ENCODE measurements around the gene ID2.
A peak's percentile ranks its signal among the peaks of the same experiment; 100 is the strongest.

The ID2 gene

GRCh38 chr2:8684540-8684877, 2.7 kb downstream of the ID2 start:
- H3K27me3 Mint-ChIP-seq (ENCODE audit: low read depth, poor library complexity): peaks cover 18% of the 10 kb centered on the region
- H3K4me1 Mint-ChIP-seq: peaks cover 31% of the 10 kb centered on the region
- H3K27ac Mint-ChIP-seq: peak overlapping the region; percentile 71
- TF ChIP-seq, protein P1, sequence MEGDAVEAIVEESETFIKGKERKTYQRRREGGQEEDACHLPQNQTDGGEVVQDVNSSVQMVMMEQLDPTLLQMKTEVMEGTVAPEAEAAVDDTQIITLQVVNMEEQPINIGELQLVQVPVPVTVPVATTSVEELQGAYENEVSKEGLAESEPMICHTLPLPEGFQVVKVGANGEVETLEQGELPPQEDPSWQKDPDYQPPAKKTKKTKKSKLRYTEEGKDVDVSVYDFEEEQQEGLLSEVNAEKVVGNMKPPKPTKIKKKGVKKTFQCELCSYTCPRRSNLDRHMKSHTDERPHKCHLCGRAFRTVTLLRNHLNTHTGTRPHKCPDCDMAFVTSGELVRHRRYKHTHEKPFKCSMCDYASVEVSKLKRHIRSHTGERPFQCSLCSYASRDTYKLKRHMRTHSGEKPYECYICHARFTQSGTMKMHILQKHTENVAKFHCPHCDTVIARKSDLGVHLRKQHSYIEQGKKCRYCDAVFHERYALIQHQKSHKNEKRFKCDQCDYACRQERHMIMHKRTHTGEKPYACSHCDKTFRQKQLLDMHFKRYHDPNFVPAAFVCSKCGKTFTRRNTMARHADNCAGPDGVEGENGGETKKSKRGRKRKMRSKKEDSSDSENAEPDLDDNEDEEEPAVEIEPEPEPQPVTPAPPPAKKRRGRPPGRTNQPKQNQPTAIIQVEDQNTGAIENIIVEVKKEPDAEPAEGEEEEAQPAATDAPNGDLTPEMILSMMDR (IDR thresholded peaks at IDR 0.05): no peak
- peak; percentile 22 for DNase-seq
- no peaks in the 10 kb centered on the region for H3K9me3 Mint-ChIP-seq
- H3K4me3 Mint-ChIP-seq: peak overlapping the region; percentile 100
- peaks cover 25% of the 10 kb centered on the region for H3K36me3 Mint-ChIP-seq (ENCODE audit: low read depth)

- peaks cover 25% of the 10 kb centered on the region for H3K4me1 Mint-ChIP-seq
- peaks cover 25% of the 10 kb centered on the region for H3K36me3 Mint-ChIP-seq (ENCODE audit: low read depth)
- H3K27me3 Mint-ChIP-seq (ENCODE audit: low read depth, poor library complexity): peaks cover 18% of the 10 kb centered on the region
- DNase-seq: peak; percentile 73
- H3K27ac Mint-ChIP-seq: peak overlapping the region; percentile 71
- TF ChIP-seq, protein P1 (IDR thresholded peaks at IDR 0.05): no peak
- H3K4me3 Mint-ChIP-seq: peak overlapping the region; percentile 100
- no peaks in the 10 kb centered on the region for H3K9me3 Mint-ChIP-seq
These were observed 3.2 kb downstream of the ID2 start for GRCh38 chr2:8684878-8685696.

DNA sequence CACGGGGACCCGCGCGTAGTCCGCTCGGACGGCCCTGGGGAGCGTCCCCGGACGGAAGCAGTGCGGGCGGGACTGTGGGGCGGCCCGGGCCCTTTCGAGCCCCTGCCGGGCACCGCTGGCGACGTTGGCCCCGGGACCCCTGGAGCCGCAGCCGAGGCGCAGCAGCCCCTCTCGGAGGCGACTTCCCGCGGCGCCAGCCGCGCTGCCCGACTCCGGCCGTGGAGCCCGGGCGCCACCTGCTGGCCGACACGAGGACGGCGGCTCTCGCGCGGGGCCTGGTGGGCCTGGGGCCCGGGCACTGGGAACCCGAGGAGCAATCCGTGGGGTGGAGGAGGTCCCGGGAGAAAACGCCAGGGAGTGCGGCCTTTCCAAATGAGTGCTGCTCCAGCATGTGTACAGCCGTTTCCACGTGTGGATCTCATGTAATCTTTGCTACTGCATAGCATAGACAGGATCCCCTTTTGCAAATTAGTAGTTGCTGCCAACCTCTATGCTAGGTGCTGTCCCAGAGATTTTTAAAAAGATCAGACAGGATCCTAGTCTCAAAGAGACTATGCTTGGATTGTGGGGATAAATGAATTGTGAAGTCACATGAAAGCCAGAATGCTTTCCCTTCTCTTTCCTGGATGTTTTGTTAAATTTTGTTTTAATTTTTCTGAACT, 4.0 kb downstream of the ID2 start:
- Mint-ChIP-seq H3K36me3 (ENCODE audit: low read depth) (peaks cover 25% of the 10 kb centered on the region), H3K9me3 (no peaks in the 10 kb centered on the region), H3K27ac (no peak overlapping the region), H3K4me3 (peak overlapping the region; percentile 67), H3K27me3 (ENCODE audit: low read depth, poor library complexity) (peaks cover 18% of the 10 kb centered on the region), H3K4me1 (peaks cover 18% of the 10 kb centered on the region)
- peak; percentile 94 for DNase-seq
- TF ChIP-seq, protein P1 (IDR thresholded peaks at IDR 0.05): peak; percentile 86

GRCh38 chr2:8691859-8692437, 10.1 kb downstream of the ID2 start:
- H3K36me3 Mint-ChIP-seq (ENCODE audit: low read depth): peaks cover 10% of the 10 kb centered on the region
- TF ChIP-seq, protein P1 (IDR thresholded peaks at IDR 0.05): no peak

GRCh38 chr2:8692783-8693156, 10.9 kb downstream of the ID2 start:
- Mint-ChIP-seq H3K9me3 (peaks cover 8% of the 10 kb centered on the region), H3K27ac (no peak overlapping the region), H3K36me3 (ENCODE audit: low read depth) (peaks cover 5% of the 10 kb centered on the region), H3K4me1 (no peaks in the 10 kb centered on the region), H3K27me3 (ENCODE audit: low read depth, poor library complexity) (no peaks in the 10 kb centered on the region), H3K4me3 (no peak overlapping the region)
- no peak for DNase-seq
- TF ChIP-seq, protein P1 (IDR thresholded peaks at IDR 0.05): no peak

More at GRCh38 chr2:8691859-8692437, 10.1 kb downstream of the ID2 start:
- Mint-ChIP-seq H3K4me3 (no peak overlapping the region), H3K27ac (no peak overlapping the region), H3K9me3 (peaks cover 5% of the 10 kb centered on the region), H3K4me1 (no peaks in the 10 kb centered on the region), H3K27me3 (ENCODE audit: low read depth, poor library complexity) (no peaks in the 10 kb centered on the region)
- DNase-seq: no peak
